ENCODE results near the gene SEMA4D.

Gene SEMA4D

DNA sequence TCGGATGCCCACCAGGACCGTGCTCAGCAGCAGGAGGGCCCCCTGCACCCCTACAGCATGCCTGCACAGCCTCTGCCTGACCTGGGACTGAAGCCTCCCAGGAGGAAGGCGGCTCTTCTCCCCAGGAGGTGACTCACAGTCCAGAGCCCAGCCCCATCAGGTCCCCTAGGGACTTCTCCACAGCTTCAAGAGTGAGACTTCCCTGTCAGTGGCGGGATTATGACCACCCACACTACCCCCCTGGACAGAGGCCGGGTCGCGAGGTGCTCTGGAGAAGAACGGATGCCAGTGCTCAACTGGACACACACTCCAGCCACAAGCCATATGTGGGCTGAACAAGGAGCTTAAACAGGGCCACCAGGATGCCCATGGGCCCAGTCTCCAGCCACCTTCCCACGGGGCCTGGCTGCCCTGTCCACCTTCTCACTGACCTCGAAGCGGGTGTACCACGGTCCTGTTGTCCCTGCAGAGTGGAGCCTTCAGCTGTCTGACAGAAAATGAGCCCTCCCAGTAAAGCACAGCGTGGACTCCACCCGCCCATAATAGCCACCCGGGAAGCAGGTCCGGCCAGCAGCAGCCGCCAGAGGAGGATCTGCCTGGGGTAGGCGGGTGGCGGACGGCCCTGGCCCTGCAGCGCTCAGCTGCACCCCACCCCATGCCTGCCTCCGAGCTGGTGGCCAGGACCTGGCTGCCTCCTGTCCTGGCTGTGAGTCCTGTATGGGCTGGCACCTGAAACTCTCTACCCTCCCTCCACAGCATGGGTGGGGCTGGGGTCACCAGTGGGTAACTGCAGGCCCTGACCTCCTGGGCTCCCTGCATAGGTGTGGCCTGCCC, 54.7 kb downstream of the SEMA4D start:
- no peak for DNase-seq

DNA sequence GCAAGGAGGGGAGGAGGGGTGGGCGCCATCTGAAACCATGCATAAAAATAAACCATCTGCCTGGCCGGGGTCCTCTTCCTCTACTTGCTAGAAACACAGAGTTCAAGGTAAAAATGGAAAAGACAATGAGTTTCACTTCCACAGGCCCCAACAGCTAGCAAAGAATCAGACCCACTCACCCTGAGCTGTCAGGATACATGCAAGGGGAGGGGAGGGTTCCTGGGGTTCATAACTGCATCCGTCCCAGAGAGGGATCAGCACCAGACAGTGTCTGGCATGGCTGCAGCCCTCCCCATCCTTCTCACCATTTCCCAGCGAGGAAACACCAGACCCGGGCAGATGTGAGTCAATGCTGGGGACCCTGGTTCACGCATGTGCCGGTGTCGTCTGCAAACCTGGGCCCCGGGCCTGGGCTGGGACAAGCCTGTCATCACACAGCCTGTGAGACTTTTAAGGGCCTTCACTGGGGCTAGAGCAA, 55.4 kb downstream of the SEMA4D start:
- DNase-seq, result no peak

DNA sequence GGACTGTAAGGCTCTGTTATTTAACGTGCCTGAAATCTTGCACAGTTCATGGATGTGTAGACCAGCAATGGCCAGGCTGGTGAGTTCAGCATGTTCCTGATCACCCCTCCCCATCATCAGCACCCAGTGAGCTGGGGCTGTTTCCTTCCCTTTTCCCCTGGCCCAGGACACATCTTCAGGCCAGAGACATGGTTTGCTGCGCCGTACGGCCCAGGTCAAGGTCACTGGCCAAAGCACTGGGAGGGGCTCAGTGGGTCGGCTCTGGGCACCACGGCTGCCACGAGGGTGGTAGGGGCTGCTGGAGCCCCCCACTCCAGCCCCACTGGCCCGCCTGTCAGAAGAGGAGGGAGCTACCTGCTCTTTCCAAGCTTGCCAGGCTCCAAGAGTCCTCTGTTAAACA, 55.9 kb downstream of the SEMA4D start:
- no peak for DNase-seq

GRCh38 chr9:89441655-89441970, 56.3 kb downstream of the SEMA4D start:
- DNase-seq, result no peak

DNA sequence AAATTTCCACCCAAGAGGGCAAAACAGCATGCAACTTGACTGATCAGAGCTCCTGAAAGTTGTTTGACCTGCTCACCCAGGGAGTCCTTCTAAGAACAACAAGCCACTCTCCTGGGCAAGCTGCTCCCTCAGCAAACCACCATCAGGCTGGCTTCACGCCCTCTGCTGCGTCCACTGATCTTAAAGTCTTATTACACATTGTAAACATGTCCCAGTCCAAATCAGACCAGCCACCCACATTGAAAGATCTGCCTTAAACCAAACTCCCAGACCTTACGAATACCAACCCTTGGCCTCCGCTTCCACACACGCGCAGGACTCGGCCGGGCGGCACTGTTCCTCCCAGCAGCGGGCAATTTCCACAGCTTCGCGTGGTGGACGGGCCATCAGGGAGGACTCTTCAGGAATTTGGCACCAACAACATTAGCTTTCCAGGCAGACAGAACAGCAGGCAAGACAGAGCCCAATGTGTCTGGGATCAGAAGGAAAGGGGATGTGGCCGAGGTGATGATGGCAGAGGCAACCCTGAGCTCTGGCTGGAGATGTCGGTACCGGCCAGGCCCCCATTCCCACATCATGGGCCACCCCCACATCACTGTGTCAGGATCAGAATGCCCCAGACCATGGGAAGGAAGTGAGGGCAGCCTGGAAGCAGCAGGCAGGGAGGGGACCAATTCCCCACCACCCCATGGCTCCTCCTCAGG, 56.8 kb downstream of the SEMA4D start:
- DNase-seq, result no peak

DNA sequence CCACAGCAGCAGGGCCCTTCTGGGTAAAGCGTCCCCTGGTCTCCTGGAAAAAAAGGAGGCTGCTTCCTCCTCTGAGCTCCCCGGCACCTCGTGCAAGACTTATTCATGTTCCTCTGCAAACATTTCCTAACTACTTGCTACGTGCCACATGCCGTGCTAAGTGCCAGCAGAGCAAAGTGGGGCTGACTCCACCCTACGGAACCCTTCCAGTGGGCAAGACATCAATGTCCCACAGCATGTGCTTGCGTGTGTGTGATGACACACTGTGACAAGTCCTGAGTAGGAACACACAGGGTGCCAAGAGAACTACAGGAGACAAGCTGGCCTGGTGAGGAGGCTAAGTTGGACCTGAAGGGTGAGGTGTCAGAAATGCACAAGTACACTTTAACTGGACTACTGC, 57.4 kb downstream of the SEMA4D start:
- DNase-seq, result no peak

GRCh38 chr9:89440046-89440445, 57.9 kb downstream of the SEMA4D start:
- no peak for DNase-seq

- DNase-seq, result no peak
These were observed 58.3 kb downstream of the SEMA4D start for GRCh38 chr9:89439571-89439970.

DNA sequence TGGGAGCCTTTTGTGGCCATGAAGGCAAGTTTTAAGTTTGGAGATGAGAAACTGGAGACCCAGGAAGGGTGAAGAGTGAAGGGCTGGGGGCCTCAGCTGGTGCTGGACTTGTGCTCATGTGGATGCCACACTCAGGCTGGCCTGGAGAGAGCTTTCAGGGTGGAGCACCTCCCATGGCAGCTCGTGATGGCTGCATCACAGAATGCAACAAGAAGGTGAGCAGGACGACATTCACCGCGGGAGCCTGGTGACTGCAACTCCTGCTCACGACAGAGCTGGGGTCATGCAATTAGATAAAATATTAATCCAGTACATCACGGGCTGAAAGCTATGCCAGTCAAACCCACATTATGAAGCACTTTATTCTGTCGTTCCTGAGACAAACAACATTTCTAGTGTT, 59.7 kb downstream of the SEMA4D start:
- DNase-seq, result no peak

GRCh38 chr9:89437772-89438171, 60.1 kb downstream of the SEMA4D start:
- DNase-seq, result no peak

DNA sequence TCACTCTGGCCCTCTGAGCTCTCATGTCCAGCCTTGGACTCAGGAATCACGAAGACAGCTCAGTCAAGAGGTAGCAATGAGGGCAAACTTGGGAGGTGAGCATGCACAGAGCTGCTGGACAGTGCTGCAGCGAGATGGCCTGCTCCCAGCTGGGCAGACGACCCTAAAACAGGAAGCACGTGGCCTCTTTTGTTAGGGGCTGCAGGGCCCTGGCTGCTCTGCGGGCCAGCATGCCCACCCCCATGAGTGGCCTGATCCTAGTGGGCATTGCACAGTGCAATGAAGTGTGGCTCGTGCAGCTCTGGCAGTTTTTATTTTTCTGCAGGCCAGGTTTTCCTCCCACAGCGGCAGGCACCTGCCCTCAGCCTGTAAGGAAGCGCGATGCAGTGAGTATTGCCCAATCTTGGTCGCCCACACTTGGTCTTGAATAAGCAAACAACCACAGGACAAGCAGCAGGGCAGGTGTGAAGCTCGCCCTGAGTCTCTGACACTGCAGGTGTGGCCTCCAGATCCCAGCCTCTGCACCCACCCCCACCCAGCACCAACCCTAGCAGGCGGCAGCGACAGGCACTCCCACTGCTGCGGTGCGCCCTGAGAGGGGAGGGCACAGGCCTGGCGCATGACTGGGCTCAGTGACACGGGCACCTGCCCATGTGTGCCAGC, 60.8 kb downstream of the SEMA4D start:
- DNase-seq, result no peak

DNA sequence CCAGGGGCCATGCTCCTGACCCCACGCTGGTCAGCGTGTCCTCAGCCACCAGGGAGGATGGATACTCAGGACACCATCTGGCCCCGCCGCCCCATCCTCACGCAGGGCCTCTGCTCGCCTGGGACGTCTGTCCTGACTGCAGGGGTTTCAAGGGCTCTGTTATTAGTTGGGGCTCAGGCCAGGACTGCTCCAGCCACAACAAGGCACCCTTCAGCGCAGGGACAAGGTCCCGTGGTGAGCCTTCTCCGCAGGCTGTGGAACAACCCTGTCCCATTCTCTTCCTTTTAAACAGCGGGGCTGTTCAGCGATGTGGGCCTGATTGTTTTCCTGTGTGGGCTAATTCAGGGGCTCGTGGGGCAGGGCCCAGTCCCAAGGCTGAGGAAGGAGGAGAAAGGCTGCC, 61.6 kb downstream of the SEMA4D start:
- DNase-seq, result no peak

DNA sequence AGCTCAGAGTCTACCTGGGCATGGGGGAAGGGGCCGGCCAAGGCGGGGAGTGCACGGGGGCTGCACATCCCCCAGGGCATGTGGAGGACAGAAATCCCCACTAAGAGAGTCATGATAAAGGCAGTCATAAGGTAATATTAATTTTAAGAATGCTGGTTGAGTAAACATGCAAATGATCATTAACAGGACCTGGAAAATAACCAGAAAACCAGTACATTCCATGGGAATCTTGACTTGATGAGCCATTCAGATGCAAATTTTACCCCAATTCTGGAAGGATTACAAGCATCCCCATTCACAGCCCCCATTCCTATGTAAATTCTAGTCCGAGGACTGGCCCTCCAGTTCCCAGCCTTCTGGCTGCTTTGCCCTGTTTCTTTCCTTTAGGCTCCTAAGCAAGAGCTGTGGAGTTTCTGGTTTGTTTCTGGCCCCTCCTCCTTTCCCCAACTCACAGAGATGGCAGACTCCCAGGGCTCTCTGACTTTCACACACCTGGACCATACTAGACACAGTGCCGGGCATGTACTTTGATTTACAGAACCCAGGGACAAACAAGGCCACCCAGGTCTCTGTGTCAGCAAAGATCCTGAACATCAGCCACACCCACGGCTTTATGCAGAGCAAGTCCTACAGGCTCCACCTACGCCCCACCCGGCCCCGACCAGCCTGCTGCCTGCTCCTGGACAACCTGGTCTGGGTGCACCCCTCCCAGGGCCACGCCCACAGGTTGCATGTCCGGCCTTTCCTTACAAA, 62.7 kb downstream of the SEMA4D start:
- no peak for DNase-seq

DNA sequence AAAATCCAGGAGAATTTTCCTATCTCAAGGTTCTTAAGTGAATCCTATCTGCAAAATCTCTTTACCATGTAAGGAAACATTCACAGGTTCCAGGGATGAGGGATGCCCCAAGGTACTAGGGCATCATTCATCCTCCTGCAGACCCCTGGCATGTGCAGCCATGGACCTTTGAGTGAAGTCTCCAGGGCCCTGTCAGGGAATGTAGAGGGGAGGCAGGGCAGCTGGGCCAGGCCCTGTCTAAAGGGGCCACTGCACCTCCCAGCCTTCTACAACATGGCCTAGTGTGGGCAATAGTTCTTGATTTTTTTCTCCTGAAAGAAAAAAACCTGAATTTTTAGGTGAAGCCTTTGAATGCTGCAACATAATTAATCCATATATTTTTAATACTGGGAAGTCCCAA, 63.3 kb downstream of the SEMA4D start:
- no peak for DNase-seq

DNA sequence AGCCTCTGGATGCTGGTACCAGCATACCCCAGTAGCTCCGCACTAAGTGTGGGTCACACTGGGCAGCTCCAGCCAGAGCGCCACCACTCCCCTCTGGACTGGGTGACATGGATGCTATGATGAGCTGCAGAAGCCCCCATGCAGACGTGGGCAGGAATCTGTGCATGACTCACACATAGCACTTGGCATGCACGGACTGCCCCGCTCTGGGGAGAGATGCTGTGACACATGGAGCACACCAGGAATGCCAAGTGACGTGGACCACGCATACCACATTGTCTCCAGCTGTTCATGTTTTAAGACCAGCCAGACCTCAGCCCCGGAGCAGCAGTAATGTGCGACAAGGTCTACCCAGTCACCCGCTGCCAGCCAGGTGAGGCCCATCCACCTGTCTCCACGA, 64.1 kb downstream of the SEMA4D start:
- no peak for DNase-seq

- DNase-seq, result no peak
These were observed 64.9 kb downstream of the SEMA4D start for GRCh38 chr9:89432986-89433530.

GRCh38 chr9:89431930-89432725, 65.8 kb downstream of the SEMA4D start:
- DNase-seq, result no peak

- no peak for DNase-seq
These were observed 66.9 kb downstream of the SEMA4D start for GRCh38 chr9:89430995-89431394.

GRCh38 chr9:89428901-89429890, 68.7 kb downstream of the SEMA4D start:
- DNase-seq, result no peak

GRCh38 chr9:89428222-89428761, 69.6 kb downstream of the SEMA4D start:
- DNase-seq, result no peak

All from NCI-H1694 treated with DMSO at 0.1 percent for 48 hours (cell line).